ENCODE data around the gene CALML6. TPM values are rescaled to one million over a fixed set of nuclear protein-coding genes. Genes with fewer than 3 reads are reported as not detected.

CALML6 gene
- total RNA-seq, 4 donors from 2014 or later: 0.57 TPM; not detected in 3

- no peak for DNase-seq
- TF ChIP-seq POLR2A (IDR thresholded peaks at IDR 0.05) (no peak), CTCF (IDR thresholded peaks at IDR 0.05) (no peak)
These were observed 10.6 kb downstream of the CALML6 start for GRCh38 chr1:1925437-1926345.

GRCh38 chr1:1926346-1926811 is 11.3 kb downstream of the CALML6 start:
- peaks cover 0 to 13% (median 0%) of the 10 kb centered on the region in 4 donors for H3K27me3 ChIP-seq
- DNase-seq: no peak
- WGBS, 2 donors: 64% methylated on average over 10 of the region's 26 CpGs; no CpG with 5 or more reads in 1 of the 2 donors
- no peaks in the 10 kb centered on the region for H3K36me3 ChIP-seq
- intact Hi-C loops (cut with DNase I): no loop called here
- TF ChIP-seq POLR2A (IDR thresholded peaks at IDR 0.05) (no peak), CTCF (IDR thresholded peaks at IDR 0.05) (no peak)
- peaks cover 0 to 15% (median 0%) of the 10 kb centered on the region in 3 donors for H3K4me1 ChIP-seq
- no peaks in the 10 kb centered on the region for H3K9me3 ChIP-seq
- no peak overlapping the region for H3K4me3 ChIP-seq
- no peak overlapping the region for H3K27ac ChIP-seq

More at GRCh38 chr1:1925437-1926345, 10.6 kb downstream of the CALML6 start:
- intact Hi-C loops (cut with DNase I): no loop called here
- H3K4me1 ChIP-seq: peaks cover 0 to 15% (median 0%) of the 10 kb centered on the region in 3 donors
- H3K4me3 ChIP-seq: no peak overlapping the region
- no peaks in the 10 kb centered on the region for H3K36me3 ChIP-seq
- 64 to 84% methylated on average over 9 of the region's 27 CpGs for WGBS, 2 donors
- no peaks in the 10 kb centered on the region for H3K9me3 ChIP-seq
- H3K27me3 ChIP-seq: peaks cover 0 to 13% (median 0%) of the 10 kb centered on the region in 4 donors
- no peak overlapping the region for H3K27ac ChIP-seq

- no peak for TF ChIP-seq POLR2A (IDR thresholded peaks at IDR 0.05)
- TF ChIP-seq CTCF (IDR thresholded peaks at IDR 0.05): no peak
- Histone ChIP-seq H3K9me3 (no peaks in the 10 kb centered on the region), H3K4me1 (peaks cover 0 to 15% (median 0%) of the 10 kb centered on the region in 3 donors), H3K4me3 (no peak overlapping the region), H3K27ac (no peak overlapping the region), H3K36me3 (no peaks in the 10 kb centered on the region), H3K27me3 (peaks cover 0 to 13% (median 0%) of the 10 kb centered on the region in 4 donors)
- DNase-seq: no peak
- 100% methylated on average over 1 to 6 of the region's 21 CpGs for WGBS, 2 donors
- intact Hi-C loops (cut with DNase I): no loop called here
These were observed 12.0 kb downstream of the CALML6 start for GRCh38 chr1:1926886-1927660.

- H3K27me3 ChIP-seq: peaks cover 0 to 13% (median 0%) of the 10 kb centered on the region in 4 donors
- H3K4me1 ChIP-seq: peaks cover 0 to 15% (median 0%) of the 10 kb centered on the region in 3 donors
- no peak for TF ChIP-seq CTCF (IDR thresholded peaks at IDR 0.05)
- no peak for TF ChIP-seq POLR2A (IDR thresholded peaks at IDR 0.05)
- no peak for DNase-seq
- no peaks in the 10 kb centered on the region for H3K36me3 ChIP-seq
- no peak overlapping the region for H3K27ac ChIP-seq
- intact Hi-C loops (cut with DNase I): no loop called here
- no peaks in the 10 kb centered on the region for H3K9me3 ChIP-seq
- H3K4me3 ChIP-seq: no peak overlapping the region
- WGBS, 2 donors: 60 to 73% methylated on average over 4 to 7 of the region's 25 CpGs
These were observed 12.7 kb downstream of the CALML6 start for GRCh38 chr1:1927751-1928150.
